GM19351 (cell line): ENCODE results near the gene GUK1.
A peak's percentile ranks its signal among the peaks of the same experiment; 100 is the strongest.

Source experiments
- ATAC-seq: cut with Tn5 transposase; IDR thresholded peaks from one replicate; pipeline ENCODE4 v1.9.1; 2021; ENCODE audit warnings: mild to moderate bottlenecking, moderate library complexity; ENCODE audit not compliant: unreplicated experiment

The GUK1 gene, protein sequence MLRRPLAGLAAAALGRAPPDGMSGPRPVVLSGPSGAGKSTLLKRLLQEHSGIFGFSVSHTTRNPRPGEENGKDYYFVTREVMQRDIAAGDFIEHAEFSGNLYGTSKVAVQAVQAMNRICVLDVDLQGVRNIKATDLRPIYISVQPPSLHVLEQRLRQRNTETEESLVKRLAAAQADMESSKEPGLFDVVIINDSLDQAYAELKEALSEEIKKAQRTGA

DNA sequence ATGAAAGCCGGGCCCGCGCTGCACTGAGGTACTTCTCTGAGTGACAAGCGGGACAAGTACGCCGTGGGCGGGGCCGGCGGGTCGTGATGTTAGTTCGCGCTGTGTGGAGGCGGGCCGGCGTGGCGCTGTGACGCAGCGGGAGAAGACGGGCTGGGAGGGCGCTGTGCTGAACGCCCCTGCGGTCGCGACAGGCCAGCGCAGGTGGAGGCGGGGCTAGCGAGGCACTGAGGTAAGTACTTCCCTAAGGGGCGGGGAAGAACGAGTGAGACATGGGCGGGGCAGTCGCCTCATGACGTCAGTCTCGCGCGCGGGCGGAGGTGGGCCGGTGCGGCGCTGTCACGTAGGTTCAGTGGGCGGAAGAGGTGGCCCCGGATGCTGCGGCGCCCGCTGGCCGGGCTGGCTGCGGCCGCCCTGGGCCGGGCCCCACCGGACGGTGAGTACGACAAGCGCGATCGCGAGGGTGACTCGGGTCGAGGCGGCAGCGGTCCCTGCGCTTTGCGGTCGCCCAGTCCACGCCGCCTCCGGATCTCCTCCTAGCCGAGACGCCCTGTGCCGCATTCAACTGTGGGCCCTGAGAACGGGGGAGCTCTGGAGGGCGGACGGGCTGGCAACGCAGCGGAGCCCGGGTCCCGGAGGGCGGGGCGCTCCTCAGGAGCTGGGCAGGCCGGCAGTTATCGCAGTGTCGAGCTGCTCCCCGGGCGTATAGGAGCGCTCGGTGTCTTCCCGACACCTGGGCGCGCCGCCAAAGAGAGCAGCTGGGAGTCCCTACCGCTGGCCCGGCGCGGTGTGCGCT lies at the start of gene GUK1:
Gene GUK1, plus strand, starts transcription at position 349 of the 793 bp plus-strand sequence. Its CDS starts 24 bp downstream, at position 373.
- peak; percentile 87 for ATAC-seq

DNA sequence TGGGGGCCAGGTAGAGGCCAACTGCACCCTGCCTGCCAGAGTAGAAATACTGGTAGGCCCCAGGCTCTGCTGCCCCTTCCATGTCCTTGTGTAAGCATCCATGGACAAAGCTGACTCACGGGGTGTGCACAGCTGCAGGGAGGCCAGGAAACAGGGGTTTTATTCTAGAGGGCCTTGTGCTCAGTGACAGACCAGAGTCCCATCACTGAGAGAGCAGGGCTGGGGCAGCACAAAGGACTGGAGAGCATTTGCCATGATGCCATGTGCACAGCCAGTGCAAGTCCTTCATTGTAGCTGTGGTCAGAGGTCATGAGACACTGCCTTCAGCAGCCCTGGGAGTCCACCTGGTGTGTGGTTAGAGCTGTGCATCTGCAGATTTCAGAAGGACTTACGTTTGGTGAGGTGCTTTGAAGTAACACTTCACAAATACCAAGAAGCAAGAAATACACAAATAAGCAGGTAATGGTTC lies 49.4 kb upstream of the GUK1 start:
- no peak for ATAC-seq

DNA sequence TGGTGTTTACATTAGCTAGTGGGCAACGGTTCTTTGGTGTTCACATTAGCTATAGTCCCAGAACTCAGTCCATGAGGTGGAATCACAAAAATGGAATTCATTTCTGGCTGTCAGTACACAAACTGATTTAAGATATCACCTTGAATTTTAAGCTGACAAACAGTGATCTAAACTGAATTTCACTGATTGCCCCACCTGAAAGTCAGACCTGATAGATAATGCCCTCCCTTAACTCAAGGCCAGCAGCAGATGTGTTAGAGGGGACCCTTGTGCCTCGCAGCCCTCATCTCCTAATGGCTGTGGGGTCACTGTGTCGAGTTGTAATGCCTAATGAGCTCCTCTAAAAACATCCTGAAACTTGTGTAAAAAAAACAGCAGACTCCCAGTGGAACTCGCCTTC lies 49.0 kb upstream of the GUK1 start:
- no peak for ATAC-seq

DNA sequence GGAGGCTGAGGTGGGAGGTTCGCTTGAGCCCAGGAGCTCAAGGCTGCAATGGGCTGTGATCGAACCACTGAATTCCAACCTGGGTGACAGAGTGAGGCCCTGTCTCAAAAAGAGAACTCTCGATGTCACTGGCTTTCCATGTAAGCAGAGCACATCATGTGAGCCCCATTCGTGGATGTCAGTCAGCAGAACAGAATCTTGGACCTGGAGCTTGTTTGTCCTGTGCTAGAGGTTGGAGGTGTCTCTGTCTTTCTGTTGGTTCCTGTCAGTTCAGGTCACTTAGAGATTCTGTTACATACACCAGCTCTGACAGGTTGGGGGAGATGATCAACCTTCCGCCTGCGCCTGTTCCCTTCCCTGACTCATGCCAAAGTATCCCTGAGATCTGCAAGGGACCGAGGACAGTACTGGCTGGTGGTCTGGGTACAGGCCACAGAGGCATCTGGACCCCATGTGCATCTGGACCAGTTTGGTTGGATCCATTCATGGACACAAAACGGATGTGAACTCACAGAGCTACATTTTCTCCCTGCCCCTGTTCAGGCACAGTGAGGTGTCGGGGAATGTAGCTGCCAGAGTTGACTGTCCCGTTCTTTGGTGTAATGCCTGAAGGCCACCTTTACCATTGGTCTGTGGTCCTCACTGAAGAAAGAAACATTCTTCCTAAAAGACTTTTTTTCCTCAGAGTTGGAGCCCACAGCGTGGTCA lies 47.6 kb upstream of the GUK1 start:
- ATAC-seq, result no peak

DNA sequence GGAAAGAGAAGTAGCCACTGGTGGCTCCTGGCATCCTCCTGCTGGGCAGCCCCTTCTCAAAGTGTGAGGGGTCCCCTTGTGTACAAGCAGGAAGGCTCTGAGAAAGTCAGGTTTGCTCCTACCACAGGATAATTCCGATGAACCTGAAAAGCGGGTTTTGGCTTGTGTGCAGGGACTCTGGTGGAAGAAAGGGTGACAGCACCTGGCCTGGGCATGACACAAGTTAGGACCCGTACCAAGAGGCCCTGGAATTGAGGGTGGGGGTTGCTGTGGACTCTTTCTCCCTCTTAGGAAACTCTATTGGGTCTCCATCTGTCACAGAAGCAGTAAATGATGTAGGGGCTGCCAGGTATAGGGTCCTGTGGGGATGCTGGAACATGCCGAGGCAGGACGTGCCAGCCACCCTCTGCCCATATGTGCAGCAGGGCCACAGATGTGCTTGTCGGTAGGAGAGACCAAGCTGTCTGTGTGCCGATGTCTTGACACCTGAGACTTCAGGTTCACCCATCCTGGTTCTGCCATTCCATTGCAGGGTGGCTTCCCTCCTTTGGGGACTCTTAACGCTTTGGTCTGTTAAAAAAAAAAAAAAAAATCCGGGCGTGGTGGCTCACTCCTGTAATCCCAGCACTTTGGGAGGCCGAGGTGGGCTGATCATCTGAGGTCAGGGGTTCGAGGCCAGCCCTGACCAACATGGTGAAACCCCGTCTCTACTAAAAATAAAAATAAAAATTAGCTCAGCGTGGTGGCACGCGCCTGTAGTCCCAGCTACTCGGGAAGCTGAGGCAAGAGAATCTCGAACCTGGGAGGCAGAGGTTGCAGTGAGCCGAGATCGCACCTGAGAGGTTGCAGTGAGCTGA lies 46.8 kb upstream of the GUK1 start:
- no peak for ATAC-seq

DNA sequence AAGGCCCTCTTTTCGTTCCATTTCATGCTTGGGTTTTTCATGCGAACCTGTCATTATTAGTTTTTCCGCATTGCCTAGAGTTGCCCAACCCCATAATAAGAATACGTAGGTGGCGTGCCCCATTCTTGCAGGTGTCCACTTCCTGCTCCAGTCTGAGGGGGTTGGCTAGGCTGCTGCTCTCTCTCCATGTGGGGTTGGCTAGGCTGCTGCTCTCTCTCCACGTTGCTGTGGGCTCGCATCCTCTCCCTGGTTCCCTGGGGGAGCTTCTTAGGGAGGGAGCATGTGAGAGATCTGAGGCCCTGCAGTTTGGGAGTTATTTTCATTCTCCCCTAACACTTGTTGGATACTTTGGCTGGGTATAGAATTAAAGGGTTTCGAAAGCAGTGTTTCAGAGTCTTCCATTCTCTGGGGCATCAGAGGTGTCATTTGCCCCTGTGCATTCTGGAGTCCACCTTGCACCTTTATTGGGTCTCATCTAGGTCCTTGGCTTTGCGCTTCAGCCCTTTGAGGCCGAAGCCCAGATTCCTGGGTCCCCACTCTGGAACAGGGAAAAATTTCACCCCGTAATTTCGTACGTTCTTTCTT lies 45.6 kb upstream of the GUK1 start:
- ATAC-seq, result no peak

DNA sequence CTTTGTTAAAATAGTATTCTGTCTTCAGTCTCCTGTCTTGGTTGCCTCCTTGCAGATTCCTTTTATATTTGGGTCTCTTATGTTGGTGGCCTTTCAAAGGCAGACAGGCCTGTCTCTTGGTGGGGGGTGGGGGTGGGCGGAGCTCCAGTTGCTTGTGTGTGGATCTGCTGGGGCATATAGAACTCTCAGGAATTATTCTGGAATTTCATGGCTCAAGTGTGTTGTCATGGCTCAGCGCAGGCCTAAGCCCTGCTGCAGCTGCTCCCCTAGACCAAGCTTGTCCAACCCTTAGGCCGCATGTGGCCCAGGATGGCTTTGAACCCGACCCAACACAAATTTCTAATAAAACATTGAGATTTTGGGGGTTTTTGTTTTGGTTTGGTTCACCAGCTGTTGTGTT lies 44.9 kb upstream of the GUK1 start:
- ATAC-seq, result no peak

DNA sequence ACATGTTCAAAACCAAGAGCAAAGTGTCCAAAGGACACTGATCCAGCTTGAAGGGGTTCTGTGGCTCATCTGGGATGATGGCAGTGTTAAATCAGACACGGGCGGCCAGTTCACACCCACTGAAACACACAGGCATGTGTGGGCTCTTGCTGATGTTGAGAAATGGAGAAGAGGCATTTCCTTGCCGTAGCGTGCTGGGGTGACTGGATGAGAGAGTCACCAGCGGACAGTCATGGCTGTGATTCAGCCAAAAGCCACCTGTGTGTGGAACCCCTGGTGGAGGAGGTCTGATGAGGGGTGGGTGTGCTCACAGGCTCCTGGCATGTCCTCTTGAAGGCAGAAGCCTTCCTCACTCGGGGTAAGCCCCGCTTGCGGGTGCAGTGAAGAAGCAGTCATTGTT lies 44.1 kb upstream of the GUK1 start:
- no peak for ATAC-seq

DNA sequence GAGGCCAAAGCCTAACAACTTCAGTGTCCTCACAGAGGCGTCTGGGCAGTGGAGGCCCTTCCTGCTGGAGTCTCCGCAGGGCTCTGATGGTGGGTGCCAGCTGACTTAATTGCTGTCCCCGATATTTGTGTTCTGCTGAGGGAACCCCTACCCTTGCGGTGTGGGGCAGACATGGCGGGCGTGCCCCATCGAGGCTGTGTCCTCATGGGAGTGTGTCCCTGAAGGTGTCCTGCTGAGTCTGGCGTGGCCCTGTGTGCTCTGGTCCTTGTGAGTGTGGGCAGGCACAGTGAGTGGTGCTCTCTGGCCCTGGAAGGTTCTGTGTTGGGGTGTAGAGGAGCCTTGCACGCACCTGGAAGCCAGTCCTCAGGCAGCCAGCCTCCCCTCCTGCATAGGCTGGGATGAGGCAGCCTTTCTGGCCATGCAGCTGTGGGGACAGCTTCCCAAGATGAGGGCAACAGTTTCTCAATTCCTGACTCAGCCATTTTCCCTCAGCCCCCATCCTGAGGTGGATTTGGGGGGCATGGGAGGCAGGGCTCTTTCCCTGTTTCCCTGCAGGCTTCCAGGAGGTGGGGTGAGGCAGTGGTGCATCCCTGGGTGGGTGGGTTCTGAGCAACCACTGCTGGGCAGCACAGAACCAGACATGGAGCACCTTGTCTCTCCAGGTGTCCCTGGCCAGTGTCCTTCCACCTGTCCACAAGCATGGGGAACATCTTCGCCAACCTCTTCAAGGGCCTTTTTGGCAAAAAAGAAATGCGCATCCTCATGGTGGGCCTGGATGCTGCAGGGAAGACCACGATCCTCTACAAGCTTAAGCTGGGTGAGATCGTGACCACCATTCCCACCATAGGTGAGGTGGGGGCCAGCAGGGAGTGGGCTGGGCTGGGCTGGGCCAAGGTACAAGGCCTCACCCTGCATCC lies 43.4 kb upstream of the GUK1 start:
- ATAC-seq, result no peak

DNA sequence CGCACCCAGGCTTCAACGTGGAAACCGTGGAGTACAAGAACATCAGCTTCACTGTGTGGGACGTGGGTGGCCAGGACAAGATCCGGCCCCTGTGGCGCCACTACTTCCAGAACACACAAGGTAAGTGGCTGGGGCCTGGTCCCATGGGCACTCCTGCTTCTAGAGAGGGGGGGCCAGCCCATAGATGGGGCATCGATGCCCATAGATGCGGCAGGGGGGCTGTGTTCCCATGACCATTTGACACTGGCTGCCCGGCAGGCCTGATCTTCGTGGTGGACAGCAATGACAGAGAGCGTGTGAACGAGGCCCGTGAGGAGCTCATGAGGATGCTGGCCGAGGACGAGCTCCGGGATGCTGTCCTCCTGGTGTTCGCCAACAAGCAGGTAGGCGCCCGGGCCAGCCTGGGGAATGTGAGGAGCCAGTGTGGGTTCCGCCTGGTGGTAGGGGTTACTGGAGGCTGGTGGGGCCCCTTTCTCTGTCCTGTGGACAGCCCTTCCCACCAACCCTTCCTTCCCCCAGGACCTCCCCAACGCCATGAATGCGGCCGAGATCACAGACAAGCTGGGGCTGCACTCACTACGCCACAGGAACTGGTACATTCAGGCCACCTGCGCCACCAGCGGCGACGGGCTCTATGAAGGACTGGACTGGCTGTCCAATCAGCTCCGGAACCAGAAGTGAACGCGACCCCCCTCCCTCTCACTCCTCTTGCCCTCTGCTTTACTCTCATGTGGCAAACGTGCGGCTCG lies 42.6 kb upstream of the GUK1 start:
- ATAC-seq, result no peak

DNA sequence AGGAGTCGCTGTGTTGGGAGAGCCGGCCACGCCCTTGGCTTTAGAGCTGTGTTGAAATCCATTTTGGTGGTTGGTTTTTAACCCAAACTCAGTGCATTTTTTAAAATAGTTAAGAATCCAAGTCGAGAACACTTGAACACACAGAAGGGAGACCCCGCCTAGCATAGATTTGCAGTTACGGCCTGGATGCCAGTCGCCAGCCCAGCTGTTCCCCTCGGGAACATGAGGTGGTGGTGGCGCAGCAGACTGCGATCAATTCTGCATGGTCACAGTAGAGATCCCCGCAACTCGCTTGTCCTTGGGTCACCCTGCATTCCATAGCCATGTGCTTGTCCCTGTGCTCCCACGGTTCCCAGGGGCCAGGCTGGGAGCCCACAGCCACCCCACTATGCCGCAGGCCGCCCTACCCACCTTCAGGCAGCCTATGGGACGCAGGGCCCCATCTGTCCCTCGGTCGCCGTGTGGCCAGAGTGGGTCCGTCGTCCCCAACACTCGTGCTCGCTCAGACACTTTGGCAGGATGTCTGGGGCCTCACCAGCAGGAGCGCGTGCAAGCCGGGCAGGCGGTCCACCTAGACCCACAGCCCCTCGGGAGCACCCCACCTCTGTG lies 41.7 kb upstream of the GUK1 start:
- no peak for ATAC-seq

DNA sequence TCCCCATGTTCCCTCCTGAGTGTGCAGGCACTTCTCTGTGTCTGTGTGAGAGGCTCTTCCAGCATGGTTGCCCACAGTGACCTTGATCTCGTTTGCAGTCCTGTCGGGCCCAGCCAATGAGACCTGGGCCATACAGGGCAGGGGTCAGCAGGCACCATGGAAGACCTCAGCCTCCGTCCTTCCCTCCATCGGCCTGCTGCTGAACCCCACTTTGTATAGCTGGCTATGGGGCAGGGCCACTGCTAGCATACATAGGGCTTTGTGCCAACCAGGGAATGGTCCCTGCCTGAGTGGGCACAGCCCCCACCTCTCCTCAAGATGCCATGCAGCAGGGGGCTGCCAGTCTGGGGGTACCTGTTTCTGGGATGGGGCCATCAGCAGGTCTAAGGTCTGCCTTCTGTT lies 40.7 kb upstream of the GUK1 start:
- ATAC-seq, result no peak

DNA sequence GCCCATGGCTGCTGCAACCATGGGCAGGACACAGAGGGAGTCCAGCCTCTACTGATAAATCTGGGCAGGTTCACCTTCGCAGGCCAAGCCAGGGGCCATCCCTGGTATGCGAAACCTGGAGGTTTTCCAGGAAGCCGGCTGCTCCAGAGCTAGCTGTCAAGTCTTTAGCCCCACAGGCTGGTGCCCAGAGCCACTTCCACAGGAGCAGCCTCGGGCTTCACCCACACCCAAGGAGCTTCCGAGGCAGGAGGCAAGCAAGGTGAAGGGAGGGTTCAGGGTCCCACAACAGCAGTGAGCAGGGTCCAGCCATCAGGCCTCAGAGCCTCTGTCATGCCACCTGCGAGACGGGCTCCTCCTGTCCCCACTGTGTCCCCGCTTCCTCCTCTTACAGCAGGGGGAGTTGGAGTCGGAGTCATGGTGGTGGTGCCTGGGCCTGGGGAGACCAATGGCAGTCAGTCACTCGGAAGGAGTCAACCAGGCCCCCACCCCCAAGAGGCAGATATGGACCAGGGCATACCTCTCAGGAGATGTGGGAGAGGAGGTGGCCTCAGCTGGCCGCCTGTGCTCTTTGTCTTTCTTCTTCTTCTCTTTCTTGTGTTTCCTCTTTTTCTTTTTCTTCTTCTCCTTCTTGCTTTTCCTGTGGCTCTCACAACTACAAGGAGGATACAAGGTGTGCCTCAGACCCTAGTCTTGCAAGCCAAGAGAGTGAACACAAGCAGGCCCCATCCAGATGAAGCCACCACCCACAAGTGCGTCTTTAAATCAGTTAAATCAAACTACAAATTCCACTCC lies 39.1 kb upstream of the GUK1 start:
- ATAC-seq, result no peak

DNA sequence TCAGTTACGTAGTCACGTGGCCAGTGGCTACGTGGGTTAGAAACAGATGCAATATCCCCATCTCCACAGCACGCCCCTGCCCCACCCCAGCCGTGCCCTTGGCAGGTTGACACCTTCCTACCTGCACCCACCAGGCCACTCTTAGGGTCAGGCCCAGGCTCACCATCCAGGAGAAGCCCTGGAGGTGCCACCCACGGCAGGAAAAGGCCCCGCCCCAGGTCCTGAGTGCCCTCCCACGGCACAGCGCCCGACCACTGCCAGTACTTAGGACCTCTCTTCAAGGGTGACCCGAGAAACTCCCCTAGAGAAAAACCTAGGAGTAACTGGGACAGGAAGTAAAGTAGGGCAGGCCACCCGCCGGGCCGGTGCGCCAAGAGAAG lies 38.5 kb upstream of the GUK1 start:
- ATAC-seq, result no peak

DNA sequence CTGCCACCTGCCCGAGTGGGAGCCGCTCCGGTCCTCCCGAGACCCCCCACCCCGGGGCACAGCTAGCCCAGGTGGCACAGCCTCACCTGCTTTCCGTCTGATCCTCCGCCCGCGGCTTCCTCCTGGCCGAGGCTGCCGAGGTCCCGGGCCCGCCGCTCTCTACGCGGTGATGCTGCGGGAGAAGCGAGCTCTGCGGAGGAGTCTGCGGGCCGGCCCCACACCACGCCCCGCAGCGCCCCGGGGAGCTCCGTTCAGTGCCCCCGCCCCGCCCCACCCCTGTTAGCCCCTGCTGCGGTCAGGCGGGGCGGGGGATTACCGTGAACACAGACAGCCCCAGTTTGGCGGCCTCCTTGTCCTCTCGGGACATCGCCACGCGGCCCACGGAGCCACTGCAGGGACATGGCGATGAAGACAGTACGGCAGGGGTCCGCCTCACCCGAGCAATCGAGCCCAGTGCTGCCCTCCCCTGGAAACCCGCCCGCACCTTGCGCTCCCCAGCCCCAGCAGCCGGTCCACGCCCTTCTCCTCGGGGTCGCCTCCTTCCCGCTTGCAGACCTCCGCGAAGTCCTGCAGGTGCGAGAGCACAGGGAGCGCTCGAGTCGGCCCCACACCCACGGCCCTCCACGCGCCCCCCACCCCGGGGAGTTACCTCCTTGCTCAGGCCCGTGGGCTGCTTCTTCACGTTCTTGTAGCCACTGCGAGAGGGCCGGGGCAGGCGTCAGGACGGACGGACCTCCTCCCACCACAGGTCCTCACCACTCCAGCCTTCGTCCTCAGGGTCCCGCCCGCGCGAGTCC lies 37.9 kb upstream of the GUK1 start:
- peak; percentile 31 for ATAC-seq

DNA sequence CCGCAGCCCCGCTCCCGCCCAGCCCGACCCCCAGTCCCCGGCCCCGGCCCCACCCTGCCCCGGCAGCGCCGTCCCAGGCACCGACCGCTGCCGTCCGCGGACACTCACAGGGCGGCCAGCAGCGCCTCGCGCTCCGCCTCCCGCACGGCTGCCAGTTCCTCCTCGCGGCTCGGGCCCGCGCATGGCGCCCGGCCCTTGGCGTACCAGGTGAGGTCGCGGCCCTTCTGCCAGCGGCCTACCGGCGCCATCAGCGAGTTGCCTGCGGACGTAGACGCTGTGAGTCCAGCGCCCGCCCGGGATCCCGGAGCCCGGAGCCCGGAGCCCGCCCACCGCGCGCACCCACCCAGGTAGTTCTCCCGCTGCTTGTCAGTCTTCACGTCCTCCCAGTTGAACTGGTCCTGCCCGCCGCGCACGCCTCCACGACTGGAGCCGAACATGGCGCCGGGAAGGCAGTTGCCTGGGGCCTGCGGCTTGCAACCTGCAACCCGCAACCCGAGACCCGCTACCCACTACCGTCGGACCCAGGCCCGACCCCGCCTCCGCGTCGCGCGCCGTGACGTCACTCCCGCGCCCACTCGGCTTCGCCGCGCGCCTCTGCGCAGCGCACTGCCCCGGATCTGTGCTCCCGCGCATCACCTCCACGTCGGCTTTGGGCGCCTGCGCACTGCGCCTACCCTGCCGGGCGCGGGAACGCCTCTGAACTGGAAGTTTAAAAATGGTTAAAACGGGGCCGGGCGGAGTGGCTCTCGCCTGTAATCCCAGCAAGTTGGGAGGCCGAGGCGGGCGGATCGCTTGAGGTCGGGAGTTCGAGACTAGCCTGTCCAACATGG lies 37.1 kb upstream of the GUK1 start, which contains the start of gene C1orf35:
Gene C1orf35, minus strand, starts transcription at position 535 of the 830 bp plus-strand sequence. Its CDS starts 98 bp downstream, at position 437.
- peak; percentile 71 for ATAC-seq
